IMR-90 (cell line): Measurements from ENCODE around the gene LMOD2. TPM values are rescaled to one million over a fixed set of nuclear protein-coding genes. Genes with fewer than 3 reads are reported as not detected.

Source experiments
- ATAC-seq: fragments of 200-7000 bp; cut with Tn5 transposase; 2 replicates; pipeline ENCODE4 v1.9.1; 2020; ENCODE audit warnings: low read depth, mild to moderate bottlenecking, moderate library complexity
- BruUV-seq: library from RNA; stranded (reverse); fragments of 400-500 nt; replicated peaks from 2 replicates; lab custom pipeline; 2021; lab: Mats Ljungman, UMichigan
- CTCF ChIA-PET: fragments of 300-600 bp; formaldehyde crosslinking; extraction: SDS; loops from one replicate; lab custom pipeline; 2021; ENCODE audit warnings: antibody characterized with exemption; lab: Yijun Ruan, JAX
- POLR2A ChIA-PET: fragments of 300-600 bp; sonication (Branson Sonifier 250); formaldehyde crosslinking; loops from one replicate; lab custom pipeline; 2022; ENCODE audit warnings: antibody characterized with exemption; ENCODE audit not compliant: unreplicated experiment; lab: Charles Lee
- DNase-seq: peaks from one replicate; pipeline ENCODE4 v3.0.0; 2013
- H2AFZ ChIP-seq: replicated peaks from 2 replicates; pipeline ENCODE3; 2013; ENCODE audit warnings: low read length, mild to moderate bottlenecking; ENCODE audit not compliant: poor library complexity
- H2AK5ac ChIP-seq: 2 replicates; pipeline ENCODE4 v1.6.1; 2013; ENCODE audit warnings: low read depth, low read length, inconsistent platforms
- H2AK9ac ChIP-seq: replicated peaks from 2 replicates; pipeline ENCODE3; 2013; ENCODE audit warnings: mild to moderate bottlenecking, low read depth, low read length, moderate library complexity; ENCODE audit not compliant: poor library complexity
- H2BK120ac ChIP-seq: 2 replicates; pipeline ENCODE4 v1.6.1; 2013; ENCODE audit warnings: low read depth, low read length, inconsistent platforms
- H2BK15ac ChIP-seq: 3 replicates; pipeline ENCODE4 v1.6.1; 2013; ENCODE audit warnings: low read depth, low read length, inconsistent platforms
- H2BK20ac ChIP-seq: 2 replicates; pipeline ENCODE4 v1.6.1; 2013; ENCODE audit warnings: low read depth, mild to moderate bottlenecking, inconsistent platforms, low read length, moderate library complexity
- H2BK5ac ChIP-seq: 2 replicates; pipeline ENCODE4 v1.6.1; 2013; ENCODE audit warnings: mild to moderate bottlenecking, low read depth, low read length, inconsistent platforms; ENCODE audit not compliant: poor library complexity, severe bottlenecking
- H3K14ac ChIP-seq: replicated peaks from 2 replicates; pipeline ENCODE4 v1.6.1; 2013; ENCODE audit warnings: low read depth, low read length, inconsistent platforms
- H3K18ac ChIP-seq: 2 replicates; pipeline ENCODE4 v1.6.1; 2013; ENCODE audit warnings: low read depth, low read length, control low read depth
- H3K23ac ChIP-seq: 2 replicates; pipeline ENCODE4 v1.6.1; 2013; ENCODE audit warnings: low read depth, low read length, inconsistent platforms
- H3K27ac ChIP-seq: 2 replicates; pipeline ENCODE4 v1.5.1; 2013; ENCODE audit warnings: mild to moderate bottlenecking, control low read depth, low read length; ENCODE audit not compliant: insufficient read depth
- H3K27me3 ChIP-seq: 2 replicates; pipeline ENCODE4 v1.6.1; 2013; ENCODE audit warnings: low read length; ENCODE audit not compliant: control insufficient read depth, insufficient read depth
- H3K36me3 ChIP-seq: 2 replicates; pipeline ENCODE4 v1.6.1; 2013; ENCODE audit warnings: low read length, mixed read lengths; ENCODE audit not compliant: control insufficient read depth, insufficient read depth
- H3K4ac ChIP-seq: 2 replicates; pipeline ENCODE4 v1.6.1; 2013; ENCODE audit warnings: low read depth, low read length, inconsistent platforms
- H3K4me1 ChIP-seq: 2 replicates; pipeline ENCODE4 v1.6.1; 2013; ENCODE audit warnings: low read length, mixed read lengths; ENCODE audit not compliant: control insufficient read depth, insufficient read depth
- H3K4me2 ChIP-seq: 2 replicates; pipeline ENCODE4 v1.6.1; 2013; ENCODE audit warnings: low read depth, mild to moderate bottlenecking, control low read depth, low read length, moderate library complexity
- H3K4me3 ChIP-seq: 2 replicates; pipeline ENCODE4 v1.5.1; 2013; ENCODE audit warnings: low read depth, mild to moderate bottlenecking, control low read depth, low read length, moderate library complexity; ENCODE audit not compliant: insufficient read depth
- H3K56ac ChIP-seq: 2 replicates; pipeline ENCODE4 v1.6.1; 2013; ENCODE audit warnings: low read length, inconsistent platforms; ENCODE audit not compliant: insufficient read depth; ENCODE audit errors: extremely low read depth
- H3K79me1 ChIP-seq, 2 experiments: 2 replicates each; pipeline ENCODE4 v1.6.1; 2013; ENCODE audit warnings: low read length in 2 of 2, inconsistent platforms in 1 of 2, low read depth in 1 of 2
- H3K9ac ChIP-seq: 2 replicates; pipeline ENCODE4 v1.6.1; 2013; ENCODE audit warnings: low read depth, low read length, control low read depth
- H3K9me1 ChIP-seq: 2 replicates; pipeline ENCODE4 v1.6.1; 2013; ENCODE audit warnings: low read length, inconsistent platforms; ENCODE audit not compliant: insufficient read depth
- H3K9me3 ChIP-seq: 2 replicates; pipeline ENCODE4 v1.6.1; 2013; ENCODE audit warnings: low read length; ENCODE audit not compliant: control insufficient read depth, insufficient read depth
- H4K20me1 ChIP-seq: 2 replicates; pipeline ENCODE4 v1.6.1; 2013; ENCODE audit warnings: low read length, inconsistent platforms; ENCODE audit not compliant: insufficient read depth
- H4K5ac ChIP-seq: 2 replicates; pipeline ENCODE4 v1.6.1; 2013; ENCODE audit warnings: mild to moderate bottlenecking, low read depth, low read length, control low read depth
- H4K8ac ChIP-seq, 2 experiments: 2 replicates each; pipeline ENCODE4 v1.6.1; 2013; ENCODE audit warnings: low read depth in 2 of 2, low read length in 2 of 2, control low read depth in 1 of 2, inconsistent platforms in 1 of 2
- H4K91ac ChIP-seq: 2 replicates; pipeline ENCODE4 v1.6.1; 2013; ENCODE audit warnings: low read depth, low read length, inconsistent platforms; ENCODE audit not compliant: insufficient read depth
- BHLHE40 ChIP-seq: fragments of 150-350 bp; IDR thresholded peaks from 2 replicates; pipeline ENCODE4 v1.6.1; 2016; ENCODE audit warnings: mild to moderate bottlenecking, low read depth, low read length
- CEBPB ChIP-seq: IDR thresholded peaks from 2 replicates; pipeline ENCODE4 v1.6.1; 2012; ENCODE audit warnings: low read depth, low read length, improper control_type of control experiment
- dilution Hi-C: fragments of 300-500 bp; cut with HindIII; formaldehyde crosslinking; loops from one replicate; pipeline ENCODE4 v1.14.3; 2018; ENCODE audit warnings: low sequenced_read_pairs; ENCODE audit not compliant: unreplicated experiment
- in situ Hi-C: fragments of 300-500 bp; cut with MboI; formaldehyde crosslinking; loops from 3 replicates; pipeline ENCODE4 v1.14.3; 2019; ENCODE audit warnings: low sequenced_read_pairs, inconsistent platforms, mixed read lengths
- intact Hi-C: fragments of 100-400 bp; cut with micrococcal nuclease; formaldehyde crosslinking; loops from 2 replicates; pipeline ENCODE4 v1.10.0; 2022
- polyA plus RNA-seq, 3 experiments: library from polyadenylated mRNA; depleted of rRNA; stranded (reverse); fragments of >200 nt; gene quantifications; 2 replicates each; pipeline ENCODE4 v1.2.3, GENCODE V29; 2012; ENCODE audit warnings: low replicate concordance in 1 of 3
- total RNA-seq: library from RNA; depleted of rRNA; stranded (reverse); fragments of >200 nt; gene quantifications from 2 replicates; pipeline ENCODE4 v1.2.3, GENCODE V29; 2012

The LMOD2 gene
- total and polyA plus RNA-seq, 2 of the 4 experiments (the other 2 are of a cell fraction), result not detected

- Histone ChIP-seq H3K4me2 (no peak overlapping the region), H4K8ac (no peak overlapping the region)
- ATAC-seq, result peak; percentile 64
These were observed 19.5 kb downstream of the LMOD2 start for GRCh38 chr7:123675181-123675473.

More at GRCh38 chr7:123675181-123675473, 19.5 kb downstream of the LMOD2 start:
- H2BK15ac ChIP-seq, result no peak overlapping the region
- H3K18ac ChIP-seq, result no peak overlapping the region
- POLR2A ChIA-PET, result no interaction called here
- no peak overlapping the region for H2AFZ ChIP-seq
- no peaks in the 10 kb centered on the region for H3K9me3 ChIP-seq
- TF ChIP-seq BHLHE40 (no peak), CEBPB (peak; percentile 34; the same call in 1 of the 2 replicates)
- intact Hi-C loops (no loop called here), dilution Hi-C loops (no loop called here), in situ Hi-C loops (no loop called here)
- no peak overlapping the region for H2BK5ac ChIP-seq
- no peak overlapping the region for H3K4me3 ChIP-seq
- H2BK20ac ChIP-seq, result no peak overlapping the region
- no peaks in the 10 kb centered on the region for H3K79me1 ChIP-seq
- H3K9ac ChIP-seq, result no peak overlapping the region
- no peak overlapping the region for H2BK120ac ChIP-seq
- no peaks in the 10 kb centered on the region for H4K20me1 ChIP-seq
- no peak overlapping the region for H3K14ac ChIP-seq
- no peak overlapping the region for H3K23ac ChIP-seq
- BruUV-seq, result no TSS peak
- H3K27me3 ChIP-seq, result no peaks in the 10 kb centered on the region
- H3K56ac ChIP-seq, result no peak overlapping the region
- no peak overlapping the region for H3K4ac ChIP-seq
- H3K36me3 ChIP-seq, result peaks cover 2% of the 10 kb centered on the region
- H3K27ac ChIP-seq, result no peak overlapping the region
- H3K4me1 ChIP-seq, result peaks cover 4% of the 10 kb centered on the region; the same call in 1 of the 2 replicates
- H4K91ac ChIP-seq, result no peak overlapping the region
- CTCF ChIA-PET, result no interaction called here
- no peak overlapping the region for H4K5ac ChIP-seq
- H3K9me1 ChIP-seq, result no peaks in the 10 kb centered on the region
- H2AK5ac ChIP-seq, result no peak overlapping the region
- no peak overlapping the region for H2AK9ac ChIP-seq
- DNase-seq, result peak; percentile 25
